ENCODE measurements around the gene SURF4.

DNA sequence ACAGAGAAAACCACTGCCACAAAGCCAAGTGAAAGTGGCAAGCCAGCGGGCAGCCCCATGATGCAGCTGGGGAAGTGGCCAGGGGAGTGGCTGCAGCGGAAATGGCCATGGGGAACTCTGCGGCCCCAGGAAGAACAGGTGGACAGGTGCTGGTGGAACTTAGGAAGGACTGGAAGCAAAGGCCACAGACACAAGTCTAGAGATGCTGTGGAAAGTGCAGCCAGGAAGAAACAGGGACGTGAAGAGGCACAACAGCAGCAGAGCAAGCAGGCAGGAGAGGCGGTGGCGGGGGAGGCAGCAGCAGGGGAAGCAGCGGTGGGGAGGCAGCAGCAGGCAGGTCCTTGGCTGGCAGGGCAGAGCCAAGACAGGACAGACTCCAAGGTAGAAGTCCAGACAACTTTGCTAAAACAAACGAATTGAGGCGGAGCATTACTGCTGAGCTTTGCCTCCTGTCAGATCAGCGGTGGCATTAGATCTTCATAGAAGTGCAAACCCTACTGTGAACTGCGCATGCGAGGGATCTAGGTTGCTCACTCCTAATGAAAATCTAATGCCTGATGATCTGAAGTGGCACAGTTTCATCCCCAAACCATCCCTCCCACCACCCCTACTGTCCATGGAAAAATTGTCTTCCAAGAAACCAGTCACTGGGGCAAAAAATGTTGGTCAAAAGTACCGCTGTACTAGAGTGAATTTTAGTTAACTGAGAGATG, 51.7 kb downstream of the SURF4 start:
- TF ChIP-seq CTCF (IDR thresholded peaks at IDR 0.05; ENCODE audit: poor library complexity) (no peak), EZH2phosphoT487 (IDR thresholded peaks at IDR 0.05; ENCODE audit: low read depth, severe bottlenecking, unreplicated experiment) (no peak)

Measured in hepatocyte (in vitro differentiated cells).